Hematopoietic multipotent progenitor cell treated with erythropoietin and hydrocortisone succinate and interleukin-3 and kit ligand, for 4 days (in vitro differentiated cells): Measurements from ENCODE around the gene FLT3.

Experiments used
- DNase-seq: peaks from one replicate; pipeline ENCODE4 v3.0.0-alpha.2; 2015

Gene FLT3

GRCh38 chr13:28001049-28001448, 99.3 kb downstream of the FLT3 start:
- DNase-seq: no peak

GRCh38 chr13:28000567-28000966, 99.8 kb downstream of the FLT3 start:
- no peak for DNase-seq

- peak; percentile 79 for DNase-seq
These were observed 102.4 kb downstream of the FLT3 start for GRCh38 chr13:27997904-27998522.

GRCh38 chr13:27991881-27992280, 108.5 kb downstream of the FLT3 start:
- no peak for DNase-seq

GRCh38 chr13:27988520-27988919, 111.9 kb downstream of the FLT3 start, which contains the start of gene URAD:
URAD (minus strand) TSS chr13:27988693; CDS start chr13:27988637, 56 bp downstream.
- DNase-seq: no peak

GRCh38 chr13:27985600-27985999, 114.8 kb downstream of the FLT3 start:
- no peak for DNase-seq

GRCh38 chr13:27982361-27982760, 118.0 kb downstream of the FLT3 start:
- no peak for DNase-seq

GRCh38 chr13:27981006-27981708, 119.2 kb downstream of the FLT3 start:
- DNase-seq: no peak

GRCh38 chr13:27980280-27980998, 119.9 kb downstream of the FLT3 start:
- no peak for DNase-seq

- DNase-seq: no peak
These were observed 120.6 kb downstream of the FLT3 start for GRCh38 chr13:27979765-27980279.

- DNase-seq: no peak
These were observed 121.3 kb downstream of the FLT3 start for GRCh38 chr13:27979001-27979643.

GRCh38 chr13:27978301-27978968, 121.9 kb downstream of the FLT3 start:
- DNase-seq: no peak

GRCh38 chr13:27977476-27978300, 122.7 kb downstream of the FLT3 start:
- DNase-seq: peak; percentile 33

- DNase-seq: no peak
These were observed 123.8 kb downstream of the FLT3 start for GRCh38 chr13:27976362-27977091.

GRCh38 chr13:27975564-27976361, 124.6 kb downstream of the FLT3 start:
- no peak for DNase-seq

GRCh38 chr13:27973961-27974662, 126.3 kb downstream of the FLT3 start:
- no peak for DNase-seq

GRCh38 chr13:27973291-27973690, 127.1 kb downstream of the FLT3 start:
- DNase-seq: no peak

GRCh38 chr13:27972478-27972820, 127.9 kb downstream of the FLT3 start:
- no peak for DNase-seq

- no peak for DNase-seq
These were observed 128.4 kb downstream of the FLT3 start for GRCh38 chr13:27971776-27972477.
